Activated naive CD4-positive, alpha-beta T cell treated with anti-CD3 and anti-CD28 coated beads for 36 hours (primary cell): Measurements from ENCODE around the gene IFITM2. TPM values are rescaled to one million over a fixed set of nuclear protein-coding genes. Genes with fewer than 3 reads are reported as not detected.
A peak's percentile ranks its signal among the peaks of the same experiment; 100 is the strongest.
"Not testable (repeated sequence)": the region's sequence is repeated elsewhere in the genome, so short reads cannot be mapped to it uniquely, and the experiment has no call there.

ENCODE experiments used
- CTCF ChIA-PET: fragments of 350-600 bp; sonication (Branson Sonifier 250); formaldehyde crosslinking; loops from one replicate; lab custom pipeline; 2021; ENCODE audit warnings: antibody characterized with exemption; lab: Charles Lee
- DNase-seq: peaks from one replicate; pipeline ENCODE4 v3.0.0-alpha.2; 2020
- H3K27ac Mint-ChIP-seq: one replicate; pipeline ENCODE4 v1.8.0; 2021; ENCODE audit warnings: mild to moderate bottlenecking, mixed read lengths
- H3K27me3 Mint-ChIP-seq: one replicate; pipeline ENCODE4 v1.8.0; 2021; ENCODE audit warnings: low read depth, mixed read lengths
- H3K36me3 Mint-ChIP-seq: one replicate; pipeline ENCODE4 v1.8.0; 2021; ENCODE audit warnings: low read depth, mixed read lengths
- H3K4me1 Mint-ChIP-seq: one replicate; pipeline ENCODE4 v1.8.0; 2021; ENCODE audit warnings: low read depth, mixed read lengths
- H3K4me3 Mint-ChIP-seq: one replicate; pipeline ENCODE4 v1.8.0; 2021; ENCODE audit warnings: mild to moderate bottlenecking, moderate library complexity, mixed read lengths
- H3K9me3 Mint-ChIP-seq: one replicate; pipeline ENCODE4 v1.8.0; 2021; ENCODE audit warnings: mixed read lengths
- intact Hi-C: fragments of 100-400 bp; cut with micrococcal nuclease; formaldehyde crosslinking; loops from one replicate; pipeline ENCODE4 v1.15.1; 2023
- total RNA-seq, 2 experiments: library from RNA; stranded (reverse); gene quantifications; one replicate each; pipeline ENCODE4 v1.2.3, GENCODE V29; 2021

The IFITM2 gene
- 100 to 1,000 TPM; 760 to 802 TPM for total RNA-seq

GRCh38 chr11:307766-308708, at the start of gene IFITM2:
TSS of gene IFITM2 (plus strand) at chr11:307816. CDS start at chr11:308193, 377 bp downstream.
- H3K27ac Mint-ChIP-seq = peak within 1 kb of the TSS; percentile 97
- peaks cover 22% of the 10 kb centered on the region for H3K36me3 Mint-ChIP-seq
- peak within 1 kb of the TSS; percentile 96 for H3K4me3 Mint-ChIP-seq
- H3K27me3 Mint-ChIP-seq, H3K9me3 Mint-ChIP-seq: not testable (repeated sequence)
- peak; percentile 80 for DNase-seq
- intact Hi-C loops = loop anchor here (2.0 to 10.0 kb wide), 3 partner anchors 13 to 417 kb away; partner anchors contain the start of genes IFITM3 and PGGHG
- peaks cover 34% of the 10 kb centered on the region for H3K4me1 Mint-ChIP-seq
- CTCF ChIA-PET = interaction anchor here (0.8 to 5.6 kb wide), 7 partner anchors 9 to 60 kb away, joined by 4 to 81 read pairs (median 11); no protein-coding TSS in a partner anchor

- Mint-ChIP-seq H3K4me1 (no peaks in the 10 kb centered on the region), H3K36me3 (no peaks in the 10 kb centered on the region), H3K9me3 (no peaks in the 10 kb centered on the region), H3K27ac (no peak overlapping the region), H3K27me3 (no peaks in the 10 kb centered on the region), H3K4me3 (no peak overlapping the region)
- no peak for DNase-seq
- CTCF ChIA-PET = interaction anchor here (2.0 kb wide), 1 partner anchor 9 kb away, joined by 12 read pairs; no protein-coding TSS in a partner anchor
- intact Hi-C loops = no loop called here
Measured at GRCh38 chr11:259413-259812, 48.2 kb upstream of the IFITM2 start.

- no peaks in the 10 kb centered on the region for H3K9me3 Mint-ChIP-seq
- intact Hi-C loops = no loop called here
- H3K27ac Mint-ChIP-seq = no peak overlapping the region
- H3K36me3 Mint-ChIP-seq = no peaks in the 10 kb centered on the region
- no peak overlapping the region for H3K4me3 Mint-ChIP-seq
- H3K4me1 Mint-ChIP-seq = peaks cover 4% of the 10 kb centered on the region
- CTCF ChIA-PET = interaction anchor here (0.7 to 2.0 kb wide), 3 partner anchors 8 to 44 kb away, joined by 3 to 6 read pairs (median 4); no protein-coding TSS in a partner anchor
- no peaks in the 10 kb centered on the region for H3K27me3 Mint-ChIP-seq
- DNase-seq = no peak
Measured at GRCh38 chr11:261624-262023, 46.0 kb upstream of the IFITM2 start.

- no peaks in the 10 kb centered on the region for H3K27me3 Mint-ChIP-seq
- H3K4me1 Mint-ChIP-seq = peaks cover 36% of the 10 kb centered on the region
- DNase-seq = no peak
- no peaks in the 10 kb centered on the region for H3K9me3 Mint-ChIP-seq
- peak overlapping the region; percentile 72 for H3K4me3 Mint-ChIP-seq
- CTCF ChIA-PET = interaction anchor here (1.0 to 4.2 kb wide), 5 partner anchors 11 to 182 kb away, joined by 4 to 28 read pairs (median 6); partner anchors contain the start of gene NLRP6
- H3K27ac Mint-ChIP-seq = peak overlapping the region; percentile 79
- no peaks in the 10 kb centered on the region for H3K36me3 Mint-ChIP-seq
- intact Hi-C loops = loop anchor here (5.0 kb wide), 1 partner anchor 430 kb away; the partner anchor contains the start of genes DEAF1 and TMEM80
Measured at GRCh38 chr11:266676-267439, 40.8 kb upstream of the IFITM2 start.

- Mint-ChIP-seq H3K27me3 (no peaks in the 10 kb centered on the region), H3K4me3 (peak overlapping the region; percentile 89), H3K4me1 (peaks cover 36% of the 10 kb centered on the region), H3K9me3 (no peaks in the 10 kb centered on the region), H3K27ac (peak overlapping the region; percentile 99), H3K36me3 (no peaks in the 10 kb centered on the region)
- intact Hi-C loops = loop anchor here (5.0 kb wide), 1 partner anchor 430 kb away; the partner anchor contains the start of genes DEAF1 and TMEM80
- peak; percentile 78 for DNase-seq
- CTCF ChIA-PET = interaction anchor here (0.5 to 4.2 kb wide), 8 partner anchors 10 to 478 kb away, joined by 3 to 28 read pairs (median 5); partner anchors contain the start of gene NLRP6
Measured at GRCh38 chr11:267491-267994, 40.1 kb upstream of the IFITM2 start.

- not testable (repeated sequence) for H3K9me3 Mint-ChIP-seq, H3K36me3 Mint-ChIP-seq, H3K27me3 Mint-ChIP-seq
- CTCF ChIA-PET = interaction anchor here (0.8 to 4.2 kb wide), 7 partner anchors 9 to 87 kb away, joined by 3 to 28 read pairs (median 4); partner anchors contain the start of gene NLRP6
- peaks cover 36% of the 10 kb centered on the region for H3K4me1 Mint-ChIP-seq
- DNase-seq = peak; percentile 74
- intact Hi-C loops = loop anchor here (1.0 to 5.0 kb wide), 11 partner anchors 18 to 429 kb away; partner anchors contain the start of genes BET1L, DEAF1, IFITM1 and PSMD13
- peak overlapping the region; percentile 89 for H3K4me3 Mint-ChIP-seq
- peak overlapping the region; percentile 99 for H3K27ac Mint-ChIP-seq
Measured at GRCh38 chr11:268716-269145, 38.9 kb upstream of the IFITM2 start.

GRCh38 chr11:269146-269890, 38.3 kb upstream of the IFITM2 start:
- Mint-ChIP-seq H3K36me3 (no peaks in the 10 kb centered on the region), H3K27me3 (no peaks in the 10 kb centered on the region), H3K9me3 (no peaks in the 10 kb centered on the region), H3K27ac (peak overlapping the region; percentile 99), H3K4me3 (peak overlapping the region; percentile 89), H3K4me1 (peaks cover 36% of the 10 kb centered on the region)
- DNase-seq = peak; percentile 80
- intact Hi-C loops = loop anchor here (1.0 to 5.0 kb wide), 11 partner anchors 18 to 428 kb away; partner anchors contain the start of genes BET1L, DEAF1, IFITM1 and PSMD13
- CTCF ChIA-PET = interaction anchor here (0.9 to 4.2 kb wide), 5 partner anchors 13 to 86 kb away, joined by 4 to 28 read pairs (median 6); no protein-coding TSS in a partner anchor

- intact Hi-C loops = no loop called here
Measured at GRCh38 chr11:270451-271318, 36.9 kb upstream of the IFITM2 start.

GRCh38 chr11:271319-271715, 36.3 kb upstream of the IFITM2 start:
- Mint-ChIP-seq H3K27me3 (no peaks in the 10 kb centered on the region), H3K27ac (no peak overlapping the region), H3K4me1 (peaks cover 34% of the 10 kb centered on the region), H3K9me3 (peaks cover 5% of the 10 kb centered on the region), H3K4me3 (no peak overlapping the region), H3K36me3 (no peaks in the 10 kb centered on the region)
- no peak for DNase-seq
- intact Hi-C loops = no loop called here
- CTCF ChIA-PET = interaction anchor here (1.2 kb wide), 1 partner anchor 10 kb away, joined by 3 read pairs; no protein-coding TSS in a partner anchor

More at GRCh38 chr11:270451-271318, 36.9 kb upstream of the IFITM2 start:
- DNase-seq = no peak
- Mint-ChIP-seq H3K4me1 (peaks cover 34% of the 10 kb centered on the region), H3K27me3 (no peaks in the 10 kb centered on the region), H3K9me3 (no peaks in the 10 kb centered on the region), H3K36me3 (no peaks in the 10 kb centered on the region), H3K27ac (peak overlapping the region; percentile 99), H3K4me3 (no peak overlapping the region)
- CTCF ChIA-PET = interaction anchor here (0.7 to 1.2 kb wide), 2 partner anchors 10 to 375 kb away, joined by 3 read pairs; no protein-coding TSS in a partner anchor
